ENCODE results near the gene SUCLG2. TPM values are rescaled to one million over a fixed set of nuclear protein-coding genes. Genes with fewer than 3 reads are reported as not detected.

The SUCLG2 gene
- polyA plus RNA-seq, 1 donor (not counting 4 experiments of a cell fraction or from before 2014, with no cell fraction given): 26.7 TPM

- no peaks in the 10 kb centered on the region for H3K9me1 ChIP-seq (ENCODE audit: control insufficient read depth, extremely low read depth, insufficient read depth, low read length)
- no peak overlapping the region for H3K27ac ChIP-seq (ENCODE audit: control insufficient read depth, insufficient read depth, low read length)
- H3K4me2 ChIP-seq (ENCODE audit: control insufficient read depth, extremely low read depth, insufficient read depth, low read depth, low read length): no peak overlapping the region
- dilution Hi-C loops (cut with MboI; ENCODE audit: extremely low pct_ligation_motif_present, low sequenced_read_pairs): no loop called here
- H3K9me3 ChIP-seq (ENCODE audit: control insufficient read depth, low read depth, low read length): no peaks in the 10 kb centered on the region
- no peaks in the 10 kb centered on the region for H4K20me1 ChIP-seq (ENCODE audit: control insufficient read depth, extremely low read depth, insufficient read depth, low read length)
- H3K36me3 ChIP-seq (ENCODE audit: control insufficient read depth in 2 of 2, extremely low read depth in 1 of 2, insufficient read depth in 2 of 2, low read length in 2 of 2): no peaks in the 10 kb centered on the region
- no peak overlapping the region for H3K4me3 ChIP-seq (ENCODE audit: control insufficient read depth in 2 of 3, extremely low read depth in 1 of 3, insufficient read depth in 2 of 3, low read depth in 1 of 3, low read length in 3 of 3)
- no peak overlapping the region for H2AFZ ChIP-seq (ENCODE audit: control insufficient read depth, low read length)
- DNase-seq (ENCODE audit: low read depth, low spot score) (no peak), FAIRE-seq (no peak)
- H3K79me2 ChIP-seq (ENCODE audit: control insufficient read depth, insufficient read depth, low read length): no peaks in the 10 kb centered on the region
- TF ChIP-seq, protein P1, sequence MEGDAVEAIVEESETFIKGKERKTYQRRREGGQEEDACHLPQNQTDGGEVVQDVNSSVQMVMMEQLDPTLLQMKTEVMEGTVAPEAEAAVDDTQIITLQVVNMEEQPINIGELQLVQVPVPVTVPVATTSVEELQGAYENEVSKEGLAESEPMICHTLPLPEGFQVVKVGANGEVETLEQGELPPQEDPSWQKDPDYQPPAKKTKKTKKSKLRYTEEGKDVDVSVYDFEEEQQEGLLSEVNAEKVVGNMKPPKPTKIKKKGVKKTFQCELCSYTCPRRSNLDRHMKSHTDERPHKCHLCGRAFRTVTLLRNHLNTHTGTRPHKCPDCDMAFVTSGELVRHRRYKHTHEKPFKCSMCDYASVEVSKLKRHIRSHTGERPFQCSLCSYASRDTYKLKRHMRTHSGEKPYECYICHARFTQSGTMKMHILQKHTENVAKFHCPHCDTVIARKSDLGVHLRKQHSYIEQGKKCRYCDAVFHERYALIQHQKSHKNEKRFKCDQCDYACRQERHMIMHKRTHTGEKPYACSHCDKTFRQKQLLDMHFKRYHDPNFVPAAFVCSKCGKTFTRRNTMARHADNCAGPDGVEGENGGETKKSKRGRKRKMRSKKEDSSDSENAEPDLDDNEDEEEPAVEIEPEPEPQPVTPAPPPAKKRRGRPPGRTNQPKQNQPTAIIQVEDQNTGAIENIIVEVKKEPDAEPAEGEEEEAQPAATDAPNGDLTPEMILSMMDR (optimal IDR thresholded peaks at IDR 0.05 in 1 of 3, IDR thresholded peaks at IDR 0.05 in 1 of 3, conservative IDR thresholded peaks at IDR 0.05 in 1 of 3; ENCODE audit: extremely low read depth in 1 of 3, insufficient read depth in 2 of 3, low read length in 3 of 3): no peak
- TF ChIP-seq EZH2 (IDR thresholded peaks at IDR 0.05; ENCODE audit: low read length): no peak
- no peaks in the 10 kb centered on the region for H3K27me3 ChIP-seq (ENCODE audit: control insufficient read depth, extremely low read depth, insufficient read depth, low read length)
- H3K9ac ChIP-seq (ENCODE audit: control insufficient read depth, extremely low read depth, insufficient read depth, low read length): no peak overlapping the region
- no peaks in the 10 kb centered on the region for H3K4me1 ChIP-seq (ENCODE audit: control insufficient read depth, extremely low read depth, insufficient read depth, low read length)
Observed at GRCh38 chr3:67458896-67459530, 195.4 kb downstream of the SUCLG2 start.

DNA sequence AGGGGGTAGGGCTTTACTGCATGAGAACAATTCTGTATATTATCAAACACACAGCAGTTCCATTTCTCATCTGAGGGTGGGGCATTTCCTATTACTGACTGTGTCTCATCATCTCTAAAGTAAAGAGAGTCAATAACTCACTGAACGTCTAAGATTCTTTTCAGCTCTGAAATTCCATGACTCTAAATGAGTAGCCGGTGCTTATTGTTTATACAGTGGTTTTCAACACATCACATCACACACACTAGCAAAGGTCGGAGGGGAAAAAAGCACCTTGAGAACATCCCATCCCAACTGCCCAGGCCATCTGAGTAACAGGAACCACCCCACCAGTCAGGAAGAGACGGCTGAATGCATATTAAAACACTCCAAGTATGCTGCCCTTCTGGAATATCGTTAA lies 196.0 kb downstream of the SUCLG2 start:
- H3K4me1 ChIP-seq (ENCODE audit: control insufficient read depth, extremely low read depth, insufficient read depth, low read length): no peaks in the 10 kb centered on the region
- FAIRE-seq: no peak
- H3K36me3 ChIP-seq (ENCODE audit: control insufficient read depth in 2 of 2, extremely low read depth in 1 of 2, insufficient read depth in 2 of 2, low read length in 2 of 2): no peaks in the 10 kb centered on the region
- DNase-seq (ENCODE audit: low read depth, low spot score): no peak
- no peak overlapping the region for H3K4me2 ChIP-seq (ENCODE audit: control insufficient read depth, extremely low read depth, insufficient read depth, low read depth, low read length)
- no peaks in the 10 kb centered on the region for H3K9me1 ChIP-seq (ENCODE audit: control insufficient read depth, extremely low read depth, insufficient read depth, low read length)
- TF ChIP-seq, protein P1 (optimal IDR thresholded peaks at IDR 0.05 in 1 of 3, IDR thresholded peaks at IDR 0.05 in 1 of 3, conservative IDR thresholded peaks at IDR 0.05 in 1 of 3; ENCODE audit: extremely low read depth in 1 of 3, insufficient read depth in 2 of 3, low read length in 3 of 3): no peak
- TF ChIP-seq EZH2 (IDR thresholded peaks at IDR 0.05; ENCODE audit: low read length): no peak
- no peaks in the 10 kb centered on the region for H3K79me2 ChIP-seq (ENCODE audit: control insufficient read depth, insufficient read depth, low read length)
- H3K27me3 ChIP-seq (ENCODE audit: control insufficient read depth, extremely low read depth, insufficient read depth, low read length): no peaks in the 10 kb centered on the region
- H3K9me3 ChIP-seq (ENCODE audit: control insufficient read depth, low read depth, low read length): no peaks in the 10 kb centered on the region
- H3K27ac ChIP-seq (ENCODE audit: control insufficient read depth, insufficient read depth, low read length): no peak overlapping the region
- H3K4me3 ChIP-seq (ENCODE audit: control insufficient read depth in 2 of 3, extremely low read depth in 1 of 3, insufficient read depth in 2 of 3, low read depth in 1 of 3, low read length in 3 of 3): no peak overlapping the region
- dilution Hi-C loops (cut with MboI; ENCODE audit: extremely low pct_ligation_motif_present, low sequenced_read_pairs): no loop called here
- H4K20me1 ChIP-seq (ENCODE audit: control insufficient read depth, extremely low read depth, insufficient read depth, low read length): no peaks in the 10 kb centered on the region
- no peak overlapping the region for H3K9ac ChIP-seq (ENCODE audit: control insufficient read depth, extremely low read depth, insufficient read depth, low read length)
- no peak overlapping the region for H2AFZ ChIP-seq (ENCODE audit: control insufficient read depth, low read length)
